Ovary (tissue), 3 donors: Measurements from ENCODE around the gene DGCR8.

ENCODE experiments used
- POLR2A ChIP-seq: fragments of 450-650 bp; IDR thresholded peaks from one replicate; pipeline ENCODE4 v1.6.1; 2017; ENCODE audit warnings: antibody characterized with exemption, mild to moderate bottlenecking, moderate library complexity
- TF ChIP-seq, protein P1 (sequence below), 3 donors: fragments of 450-650 bp in 2 of 3; fragments of 200-600 bp in 1 of 3; IDR thresholded peaks; one replicate each; pipeline versions ENCODE4 v1.5.1 to v1.8.0; 2016 to 2022; ENCODE audit warnings: antibody characterized with exemption in 3 of 3, mild to moderate bottlenecking in 1 of 3
- donor health status: DM: no; HTN: no; CAD: no.

DNA sequence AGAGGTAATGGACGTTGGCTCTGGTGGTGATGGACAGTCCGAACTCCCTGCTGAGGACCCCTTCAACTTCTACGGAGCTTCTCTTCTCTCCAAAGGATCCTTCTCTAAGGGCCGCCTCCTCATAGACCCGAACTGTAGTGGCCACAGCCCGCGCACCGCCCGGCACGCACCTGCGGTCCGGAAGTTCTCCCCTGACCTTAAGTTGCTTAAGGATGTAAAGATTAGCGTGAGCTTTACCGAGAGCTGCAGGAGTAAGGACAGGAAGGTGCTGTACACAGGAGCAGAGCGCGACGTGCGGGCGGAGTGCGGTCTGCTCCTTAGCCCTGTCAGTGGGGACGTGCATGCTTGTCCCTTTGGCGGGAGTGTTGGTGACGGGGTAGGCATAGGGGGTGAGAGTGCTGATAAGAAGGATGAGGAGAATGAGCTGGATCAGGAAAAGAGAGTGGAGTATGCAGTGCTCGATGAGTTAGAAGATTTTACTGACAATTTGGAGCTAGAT, 6.1 kb downstream of the DGCR8 start:
- TF ChIP-seq, protein P1, sequence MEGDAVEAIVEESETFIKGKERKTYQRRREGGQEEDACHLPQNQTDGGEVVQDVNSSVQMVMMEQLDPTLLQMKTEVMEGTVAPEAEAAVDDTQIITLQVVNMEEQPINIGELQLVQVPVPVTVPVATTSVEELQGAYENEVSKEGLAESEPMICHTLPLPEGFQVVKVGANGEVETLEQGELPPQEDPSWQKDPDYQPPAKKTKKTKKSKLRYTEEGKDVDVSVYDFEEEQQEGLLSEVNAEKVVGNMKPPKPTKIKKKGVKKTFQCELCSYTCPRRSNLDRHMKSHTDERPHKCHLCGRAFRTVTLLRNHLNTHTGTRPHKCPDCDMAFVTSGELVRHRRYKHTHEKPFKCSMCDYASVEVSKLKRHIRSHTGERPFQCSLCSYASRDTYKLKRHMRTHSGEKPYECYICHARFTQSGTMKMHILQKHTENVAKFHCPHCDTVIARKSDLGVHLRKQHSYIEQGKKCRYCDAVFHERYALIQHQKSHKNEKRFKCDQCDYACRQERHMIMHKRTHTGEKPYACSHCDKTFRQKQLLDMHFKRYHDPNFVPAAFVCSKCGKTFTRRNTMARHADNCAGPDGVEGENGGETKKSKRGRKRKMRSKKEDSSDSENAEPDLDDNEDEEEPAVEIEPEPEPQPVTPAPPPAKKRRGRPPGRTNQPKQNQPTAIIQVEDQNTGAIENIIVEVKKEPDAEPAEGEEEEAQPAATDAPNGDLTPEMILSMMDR (IDR thresholded peaks at IDR 0.05) = no peak
- no peak for TF ChIP-seq POLR2A
